ENCODE measurements around the gene SGCA. TPM values are rescaled to one million over a fixed set of nuclear protein-coding genes. Genes with fewer than 3 reads are reported as not detected.
A peak's percentile ranks its signal among the peaks of the same experiment; 100 is the strongest.

Gene SGCA
- total and polyA plus RNA-seq, 2 of the 8 experiments (the other 6 are each of a cell fraction or from before 2014, with no cell fraction given): 0.12 TPM; not detected in 1

DNA sequence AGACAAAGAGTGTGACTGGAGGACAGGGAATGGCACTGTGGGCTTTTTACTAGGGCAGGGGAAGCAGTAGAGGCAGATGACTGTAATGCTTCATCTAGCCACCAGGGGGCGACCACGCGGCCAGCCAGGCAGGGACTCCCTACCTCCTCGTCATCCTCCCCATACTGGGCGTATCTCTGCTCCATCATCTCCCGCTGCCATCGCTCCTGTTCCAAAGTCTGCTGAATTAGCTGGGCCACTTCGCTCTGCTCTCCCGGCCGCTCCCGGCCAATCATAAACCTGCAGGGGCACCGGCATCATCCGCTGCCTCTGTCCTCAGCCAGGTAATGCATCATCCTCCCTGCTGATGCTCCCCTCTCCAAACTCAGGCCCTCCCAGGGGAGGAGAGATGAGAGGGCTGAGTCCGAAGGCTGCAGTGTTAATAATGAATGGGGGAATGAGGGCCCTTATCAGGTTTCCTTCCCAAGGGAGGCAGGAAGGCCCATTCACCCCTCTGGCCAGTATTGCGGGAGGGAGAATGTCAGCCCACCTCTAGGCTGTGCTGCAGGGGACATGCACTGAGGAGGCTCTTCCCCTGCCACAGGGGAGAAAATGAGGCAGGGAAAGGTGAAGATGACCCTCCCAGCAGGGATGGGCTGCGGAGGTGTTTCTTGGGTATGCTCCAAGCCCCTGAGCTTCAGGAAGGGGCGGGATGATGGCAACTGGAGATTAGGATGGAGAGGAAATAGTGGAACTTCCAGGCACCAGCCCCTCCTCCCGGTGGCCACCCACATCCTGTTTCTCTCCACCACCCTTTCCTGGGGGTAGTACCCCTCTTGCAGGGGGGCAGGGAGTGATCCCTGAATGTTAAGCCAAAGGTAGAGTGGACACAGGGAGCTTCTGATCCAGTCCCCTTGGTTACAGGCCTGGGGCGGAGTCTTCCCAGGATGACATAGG, 25.6 kb upstream of the SGCA start (continued):
- no peak for TF ChIP-seq NRF1 (IDR thresholded peaks at IDR 0.05; ENCODE audit: low read depth, low read length)
- TF ChIP-seq GABPA (IDR thresholded peaks at IDR 0.05; ENCODE audit: borderline replicate concordance, insufficient read depth, low read length): peak; percentile 34; the same call in 1 of the 2 replicates
- TF ChIP-seq, protein P1, sequence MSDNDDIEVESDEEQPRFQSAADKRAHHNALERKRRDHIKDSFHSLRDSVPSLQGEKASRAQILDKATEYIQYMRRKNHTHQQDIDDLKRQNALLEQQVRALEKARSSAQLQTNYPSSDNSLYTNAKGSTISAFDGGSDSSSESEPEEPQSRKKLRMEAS (IDR thresholded peaks at IDR 0.05): peak; percentile 56
- no peak for TF ChIP-seq SP4 (IDR thresholded peaks at IDR 0.05; ENCODE audit: low read length)
- TF ChIP-seq BRCA1 (IDR thresholded peaks at IDR 0.05; ENCODE audit: low read depth, low read length): no peak
- 0 out of 2 replicates have a peak, but pooled peaks have one; percentile 23 for TF ChIP-seq JUND (IDR thresholded peaks at IDR 0.05; ENCODE audit: low read length)
- TF ChIP-seq CEBPB (IDR thresholded peaks at IDR 0.05; ENCODE audit: low read depth, low read length): no peak
- TF ChIP-seq ATF2 (IDR thresholded peaks at IDR 0.05; ENCODE audit: low read length): no peak
- TF ChIP-seq CBX8 (IDR thresholded peaks at IDR 0.05; ENCODE audit: borderline replicate concordance, low read depth, low read length): no peak
- no peak for TF ChIP-seq KDM4A (IDR thresholded peaks at IDR 0.05; ENCODE audit: low read depth, low read length, severe bottlenecking)
- TF ChIP-seq TBP (IDR thresholded peaks at IDR 0.05; ENCODE audit: low read depth, low read length): no peak
- no peak for TF ChIP-seq PHF8 (conservative IDR thresholded peaks at IDR 0.05; ENCODE audit: low read depth, low read length)
- TF ChIP-seq POLR2AphosphoS5 (IDR thresholded peaks at IDR 0.05; ENCODE audit: low read depth, low read length): no peak
- TF ChIP-seq GTF2F1 (IDR thresholded peaks at IDR 0.05; ENCODE audit: borderline replicate concordance, low read depth, low read length): no peak
- no peak for TF ChIP-seq USF2 (IDR thresholded peaks at IDR 0.05; ENCODE audit: low read length)
- no peak for TF ChIP-seq NANOG (IDR thresholded peaks at IDR 0.05; ENCODE audit: insufficient read depth, low read depth, low read length, poor library complexity, severe bottlenecking)
- TF ChIP-seq TAF1 (IDR thresholded peaks at IDR 0.05; ENCODE audit: low read depth, low read length): no peak
